IPS-20b (cell line): ENCODE measurements around the gene PHYH.
"Not testable (repeated sequence)": the region's sequence is repeated elsewhere in the genome, so short reads cannot be mapped to it uniquely, and the experiment has no call there.

ENCODE experiments used
- H3K27ac ChIP-seq: one replicate; pipeline ENCODE4 v1.5.1; 2013; ENCODE audit warnings: low read length
- H3K27me3 ChIP-seq: 2 replicates; pipeline ENCODE4 v1.6.1; 2013; ENCODE audit warnings: mild to moderate bottlenecking, low read length, inconsistent platforms; ENCODE audit not compliant: insufficient read depth
- H3K36me3 ChIP-seq: 2 replicates; pipeline ENCODE4 v1.6.1; 2013; ENCODE audit warnings: low read depth, mild to moderate bottlenecking, inconsistent platforms, low read length, moderate library complexity; ENCODE audit not compliant: insufficient read depth
- H3K4me1 ChIP-seq: 2 replicates; pipeline ENCODE4 v1.6.1; 2013; ENCODE audit warnings: mild to moderate bottlenecking, control low read depth, inconsistent platforms, low read length, moderate library complexity; ENCODE audit not compliant: insufficient read depth
- H3K4me3 ChIP-seq: 2 replicates; pipeline ENCODE4 v1.5.1; 2013; ENCODE audit warnings: mild to moderate bottlenecking, low read length, inconsistent platforms
- H3K9ac ChIP-seq: 2 replicates; pipeline ENCODE4 v1.6.1; 2013; ENCODE audit warnings: low read depth, mild to moderate bottlenecking, inconsistent platforms, low read length, moderate library complexity
- H3K9me3 ChIP-seq: 2 replicates; pipeline ENCODE4 v1.6.1; 2013; ENCODE audit warnings: mild to moderate bottlenecking, low read depth, low read length, inconsistent platforms; ENCODE audit not compliant: insufficient read depth

PHYH gene

GRCh38 chr10:13337128-13337826 is 37.4 kb upstream of the PHYH start:
- Histone ChIP-seq H3K9ac (no peak overlapping the region), H3K36me3 (peaks cover 95% of the 10 kb centered on the region), H3K27ac (no peak overlapping the region), H3K9me3 (no peaks in the 10 kb centered on the region), H3K27me3 (no peaks in the 10 kb centered on the region), H3K4me1 (peaks cover 4% of the 10 kb centered on the region; the same call in 1 of the 2 replicates), H3K4me3 (no peak overlapping the region)

GRCh38 chr10:13335881-13336280 is 36.0 kb upstream of the PHYH start:
- no peak overlapping the region for H3K27ac ChIP-seq
- no peaks in the 10 kb centered on the region for H3K9me3 ChIP-seq
- H3K4me3 ChIP-seq: no peak overlapping the region
- H3K9ac ChIP-seq: no peak overlapping the region
- no peaks in the 10 kb centered on the region for H3K4me1 ChIP-seq
- no peaks in the 10 kb centered on the region for H3K27me3 ChIP-seq
- H3K36me3 ChIP-seq: peaks cover 99% of the 10 kb centered on the region

- Histone ChIP-seq H3K9me3 (no peaks in the 10 kb centered on the region), H3K4me3 (no peak overlapping the region), H3K36me3 (peaks cover 100% of the 10 kb centered on the region), H3K27me3 (no peaks in the 10 kb centered on the region), H3K4me1 (peaks cover 10% of the 10 kb centered on the region; the same call in 1 of the 2 replicates), H3K9ac (no peak overlapping the region), H3K27ac (no peak overlapping the region)
These were observed 34.7 kb upstream of the PHYH start for GRCh38 chr10:13334556-13334955.

- H3K4me3 ChIP-seq: no peak overlapping the region
- peaks cover 12% of the 10 kb centered on the region; the same call in 1 of the 2 replicates for H3K4me1 ChIP-seq
- H3K27me3 ChIP-seq: no peaks in the 10 kb centered on the region
- H3K36me3 ChIP-seq: peaks cover 100% of the 10 kb centered on the region
- no peak overlapping the region for H3K27ac ChIP-seq
- H3K9ac ChIP-seq: no peak overlapping the region
- no peaks in the 10 kb centered on the region for H3K9me3 ChIP-seq
These were observed 31.8 kb upstream of the PHYH start for GRCh38 chr10:13331646-13332045.

GRCh38 chr10:13330980-13331379 is 31.1 kb upstream of the PHYH start:
- not testable (repeated sequence) for H3K9me3 ChIP-seq, H3K9ac ChIP-seq, H3K27ac ChIP-seq, H3K4me3 ChIP-seq, H3K27me3 ChIP-seq
- H3K36me3 ChIP-seq: peaks cover 100% of the 10 kb centered on the region
- peaks cover 12% of the 10 kb centered on the region; the same call in 1 of the 2 replicates for H3K4me1 ChIP-seq

- Histone ChIP-seq H3K27ac (no peak overlapping the region), H3K4me1 (peaks cover 12% of the 10 kb centered on the region; the same call in 1 of the 2 replicates), H3K9ac (no peak overlapping the region), H3K4me3 (no peak overlapping the region), H3K36me3 (peaks cover 99% of the 10 kb centered on the region), H3K9me3 (no peaks in the 10 kb centered on the region), H3K27me3 (no peaks in the 10 kb centered on the region)
These were observed 29.7 kb upstream of the PHYH start for GRCh38 chr10:13329565-13329964.

GRCh38 chr10:13328613-13329012 is 28.7 kb upstream of the PHYH start:
- H3K27me3 ChIP-seq: no peaks in the 10 kb centered on the region
- H3K9me3 ChIP-seq: no peaks in the 10 kb centered on the region
- H3K27ac ChIP-seq: no peak overlapping the region
- peaks cover 12% of the 10 kb centered on the region; the same call in 1 of the 2 replicates for H3K4me1 ChIP-seq
- no peak overlapping the region for H3K9ac ChIP-seq
- H3K4me3 ChIP-seq: no peak overlapping the region
- peaks cover 99% of the 10 kb centered on the region for H3K36me3 ChIP-seq

- Histone ChIP-seq H3K36me3 (peaks cover 99% of the 10 kb centered on the region), H3K9me3 (no peaks in the 10 kb centered on the region), H3K27me3 (no peaks in the 10 kb centered on the region), H3K4me1 (peaks cover 12% of the 10 kb centered on the region; the same call in 1 of the 2 replicates), H3K9ac (no peak overlapping the region), H3K4me3 (no peak overlapping the region), H3K27ac (no peak overlapping the region)
These were observed 28.3 kb upstream of the PHYH start for GRCh38 chr10:13328126-13328525.

DNA sequence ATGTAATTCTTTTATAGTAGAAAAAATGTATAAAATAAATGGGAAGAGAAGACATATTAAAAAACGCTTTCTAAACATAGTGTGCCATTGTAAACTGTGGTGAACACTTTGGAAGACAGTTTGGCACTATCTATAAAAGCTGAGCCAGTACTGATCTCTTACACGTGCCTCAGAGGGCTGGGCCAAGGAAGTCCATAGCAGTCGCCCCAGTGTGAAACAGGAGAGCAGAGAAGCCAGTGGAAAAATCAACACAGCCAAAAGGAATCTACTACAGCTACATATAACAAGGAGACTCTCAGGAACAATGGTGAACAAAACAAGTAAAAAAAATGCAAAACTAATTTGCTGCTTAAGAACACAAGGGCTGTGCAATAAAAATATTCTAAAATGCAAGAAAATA is 27.7 kb upstream of the PHYH start:
- Histone ChIP-seq H3K9me3 (no peaks in the 10 kb centered on the region), H3K36me3 (peaks cover 99% of the 10 kb centered on the region), H3K27me3 (no peaks in the 10 kb centered on the region), H3K4me1 (peaks cover 12% of the 10 kb centered on the region; the same call in 1 of the 2 replicates), H3K27ac (no peak overlapping the region), H3K9ac (no peak overlapping the region), H3K4me3 (no peak overlapping the region)

GRCh38 chr10:13322615-13323148 is 22.8 kb upstream of the PHYH start:
- Histone ChIP-seq H3K4me3 (no peak overlapping the region), H3K36me3 (peaks cover 93% of the 10 kb centered on the region), H3K9ac (no peak overlapping the region), H3K27me3 (no peaks in the 10 kb centered on the region), H3K9me3 (no peaks in the 10 kb centered on the region), H3K27ac (no peak overlapping the region), H3K4me1 (no peaks in the 10 kb centered on the region)

DNA sequence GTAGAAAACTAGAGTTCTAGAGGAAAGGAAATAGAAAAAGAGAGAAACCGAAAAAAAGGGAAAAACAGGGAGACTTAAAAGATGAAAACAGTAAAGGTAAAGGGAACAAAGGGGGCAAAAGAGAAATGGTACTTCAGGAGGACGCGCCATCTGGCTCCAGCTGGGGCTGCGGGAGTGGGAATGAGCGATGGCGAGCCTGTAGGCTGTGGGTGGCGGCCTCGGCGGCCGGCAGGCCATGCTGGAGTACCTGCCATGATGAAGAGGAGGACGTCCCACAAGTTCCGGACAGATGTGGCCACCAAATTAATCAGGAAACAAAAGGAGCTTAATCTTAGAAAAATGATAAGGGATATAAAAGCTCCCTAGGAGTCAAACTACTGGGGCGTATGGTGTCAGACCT is 21.7 kb upstream of the PHYH start:
- Histone ChIP-seq H3K4me1 (no peaks in the 10 kb centered on the region), H3K9ac (no peak overlapping the region), H3K9me3 (no peaks in the 10 kb centered on the region), H3K36me3 (peaks cover 88% of the 10 kb centered on the region), H3K27ac (no peak overlapping the region), H3K4me3 (no peak overlapping the region), H3K27me3 (no peaks in the 10 kb centered on the region)

GRCh38 chr10:13319166-13319565 is 19.3 kb upstream of the PHYH start:
- H3K9me3 ChIP-seq: no peaks in the 10 kb centered on the region
- H3K4me1 ChIP-seq: no peaks in the 10 kb centered on the region
- H3K36me3 ChIP-seq: peaks cover 65% of the 10 kb centered on the region
- no peak overlapping the region for H3K9ac ChIP-seq
- H3K27me3 ChIP-seq: no peaks in the 10 kb centered on the region
- H3K27ac ChIP-seq: no peak overlapping the region
- H3K4me3 ChIP-seq: no peak overlapping the region
